GM12891 (cell line): Measurements from ENCODE around the gene ADAP1.

Experiments
- POLR2A ChIP-seq: IDR thresholded peaks from 2 replicates; pipeline ENCODE4 v1.6.1; 2011; ENCODE audit warnings: low read depth, low read length, control low read depth
- POLR2AphosphoS5 ChIP-seq: IDR thresholded peaks from 2 replicates; pipeline ENCODE4 v1.6.1; 2011; ENCODE audit warnings: low read depth, low read length, control low read depth
- POU2F2 ChIP-seq: IDR thresholded peaks from 2 replicates; pipeline ENCODE4 v1.6.1; 2011; ENCODE audit warnings: low read depth, mild to moderate bottlenecking, control low read depth, low read length, moderate library complexity
- SPI1 ChIP-seq: IDR thresholded peaks from 2 replicates; pipeline ENCODE4 v1.6.1; 2011; ENCODE audit warnings: low read depth, low read length, control low read depth
- TAF1 ChIP-seq: IDR thresholded peaks from 2 replicates; pipeline ENCODE4 v1.6.1; 2011; ENCODE audit warnings: low read depth, low read length, control low read depth

- TF ChIP-seq POLR2AphosphoS5, result no peak
- no peak for TF ChIP-seq POLR2A
- TF ChIP-seq TAF1, result no peak
- TF ChIP-seq SPI1, result no peak
- no peak for TF ChIP-seq POU2F2
These were observed 79.4 kb downstream of the ADAP1 start for GRCh38 chr7:875051-875450.
